Epithelial cell of esophagus (primary cell): ENCODE measurements around the gene KCNK13.
A peak's percentile ranks its signal among the peaks of the same experiment; 100 is the strongest.

Source experiments
- DNase-seq: peaks from one replicate; pipeline ENCODE4 v3.0.0; 2010; ENCODE audit warnings: low read depth
- H3K4me3 ChIP-seq: 2 replicates; pipeline ENCODE4 v1.5.1; 2011; ENCODE audit warnings: mild to moderate bottlenecking, low read length, control low read depth
- TF ChIP-seq, protein P1 (sequence below): IDR thresholded peaks from 2 replicates; pipeline ENCODE4 v1.5.1; 2011; ENCODE audit warnings: low read depth, mild to moderate bottlenecking, low read length, control low read depth, inconsistent platforms; ENCODE audit not compliant: insufficient read depth; ENCODE audit errors: missing control alignments

Gene KCNK13

GRCh38 chr14:90060965-90061684 is 669 bp upstream of the KCNK13 start:
- no peak overlapping the region for H3K4me3 ChIP-seq
- TF ChIP-seq, protein P1, sequence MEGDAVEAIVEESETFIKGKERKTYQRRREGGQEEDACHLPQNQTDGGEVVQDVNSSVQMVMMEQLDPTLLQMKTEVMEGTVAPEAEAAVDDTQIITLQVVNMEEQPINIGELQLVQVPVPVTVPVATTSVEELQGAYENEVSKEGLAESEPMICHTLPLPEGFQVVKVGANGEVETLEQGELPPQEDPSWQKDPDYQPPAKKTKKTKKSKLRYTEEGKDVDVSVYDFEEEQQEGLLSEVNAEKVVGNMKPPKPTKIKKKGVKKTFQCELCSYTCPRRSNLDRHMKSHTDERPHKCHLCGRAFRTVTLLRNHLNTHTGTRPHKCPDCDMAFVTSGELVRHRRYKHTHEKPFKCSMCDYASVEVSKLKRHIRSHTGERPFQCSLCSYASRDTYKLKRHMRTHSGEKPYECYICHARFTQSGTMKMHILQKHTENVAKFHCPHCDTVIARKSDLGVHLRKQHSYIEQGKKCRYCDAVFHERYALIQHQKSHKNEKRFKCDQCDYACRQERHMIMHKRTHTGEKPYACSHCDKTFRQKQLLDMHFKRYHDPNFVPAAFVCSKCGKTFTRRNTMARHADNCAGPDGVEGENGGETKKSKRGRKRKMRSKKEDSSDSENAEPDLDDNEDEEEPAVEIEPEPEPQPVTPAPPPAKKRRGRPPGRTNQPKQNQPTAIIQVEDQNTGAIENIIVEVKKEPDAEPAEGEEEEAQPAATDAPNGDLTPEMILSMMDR: no peak
- DNase-seq: no peak

- DNase-seq: peak; percentile 52
- no peak overlapping the region for H3K4me3 ChIP-seq
These were observed 467 bp downstream of the KCNK13 start for GRCh38 chr14:90062127-90062794.

DNA sequence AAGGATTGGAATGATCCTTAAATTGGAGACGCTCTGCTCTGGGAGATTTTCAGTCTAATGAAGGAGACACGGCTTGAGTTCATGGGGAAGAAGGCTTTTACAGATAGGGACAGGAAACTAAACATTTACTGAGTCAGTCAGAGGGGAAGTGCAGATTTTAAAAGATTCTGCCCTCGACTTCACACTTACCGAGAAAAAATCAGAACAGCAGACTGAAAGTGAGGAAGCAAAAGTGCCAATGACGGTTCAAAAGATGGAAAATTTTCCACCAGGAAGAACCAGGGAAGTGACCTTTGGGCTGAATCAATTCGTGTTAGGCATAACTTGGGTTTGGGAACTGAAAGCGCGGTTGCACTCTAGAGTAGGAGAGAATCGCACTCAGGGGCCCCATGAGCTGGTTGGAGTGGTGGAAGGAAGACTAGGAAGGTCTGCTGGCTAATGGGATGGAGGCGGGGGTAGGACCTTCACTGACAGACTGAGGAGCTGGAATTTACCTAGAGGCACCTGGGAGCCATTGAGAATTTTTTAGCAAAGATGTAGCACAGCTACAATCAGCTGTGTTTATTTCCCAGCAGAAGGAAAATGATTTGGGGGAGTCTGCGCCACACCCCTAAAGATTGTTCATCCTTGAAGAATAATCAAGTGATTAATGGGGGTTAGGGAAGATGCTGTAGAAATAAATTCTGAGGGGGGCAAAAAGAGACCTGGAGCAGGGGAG is 1.2 kb downstream of the KCNK13 start:
- no peak for DNase-seq
- TF ChIP-seq, protein P1: no peak
- no peak overlapping the region for H3K4me3 ChIP-seq

More at GRCh38 chr14:90062127-90062794, 467 bp downstream of the KCNK13 start:
- TF ChIP-seq, protein P1: no peak

- no peak for DNase-seq
- TF ChIP-seq, protein P1: no peak
- H3K4me3 ChIP-seq: no peak overlapping the region
These were observed 10.6 kb downstream of the KCNK13 start for GRCh38 chr14:90072350-90072749.

DNA sequence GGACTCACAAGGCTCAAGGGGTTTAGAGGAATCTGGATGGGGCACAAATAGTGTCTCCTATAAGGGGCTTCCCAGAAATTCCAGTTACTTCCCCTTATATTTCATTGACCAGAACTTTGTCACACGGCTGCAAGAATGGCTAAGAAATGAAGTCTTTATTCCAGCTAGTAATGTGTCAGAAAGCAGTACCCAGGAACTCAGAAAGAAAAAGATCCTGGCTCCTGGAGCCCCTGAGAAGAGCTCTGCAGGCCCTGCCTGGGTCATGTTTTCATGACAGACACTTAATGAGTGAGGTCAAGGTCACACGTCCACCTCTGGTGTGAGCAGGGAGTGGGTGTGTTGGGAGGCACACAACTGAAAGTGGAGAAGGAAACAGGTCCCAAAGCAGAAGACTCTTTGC is 17.8 kb downstream of the KCNK13 start:
- no peak overlapping the region for H3K4me3 ChIP-seq
- TF ChIP-seq, protein P1: no peak

DNA sequence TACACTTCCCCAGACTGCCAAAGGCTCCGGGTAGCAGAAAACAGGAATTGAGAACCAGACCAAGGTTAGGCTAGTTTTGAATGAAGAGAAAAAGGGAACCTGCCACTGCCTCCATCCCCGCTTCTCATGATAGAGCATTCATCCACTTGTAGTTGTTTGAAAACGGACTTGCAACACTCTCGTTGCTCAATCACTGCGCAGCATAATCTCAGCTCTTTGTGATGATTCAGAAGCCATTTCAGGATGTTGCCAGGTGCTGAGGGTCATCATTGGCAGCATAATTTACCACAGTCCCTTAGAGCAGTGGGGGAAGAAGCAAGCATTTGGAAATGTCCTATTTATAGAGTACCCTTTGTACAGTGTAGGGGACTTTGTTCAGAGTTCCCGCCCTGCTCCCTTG is 25.6 kb downstream of the KCNK13 start:
- peak; percentile 76 for DNase-seq
- TF ChIP-seq, protein P1: no peak

More for the DNA sequence above, 17.8 kb downstream of the KCNK13 start:
- DNase-seq: no peak

More for the DNA sequence above, 25.6 kb downstream of the KCNK13 start:
- H3K4me3 ChIP-seq: no peak overlapping the region
